SK-N-MC (cell line): ENCODE results near the gene DOCK9.

Source experiments
- EZH2 ChIP-seq: fragments of 200-600 bp; sonication (generic); IDR thresholded peaks from one replicate; pipeline ENCODE4 v1.6.1; 2017; ENCODE audit warnings: antibody characterized with exemption
- FOXP2 ChIP-seq: optimal IDR thresholded peaks from 2 replicates; pipeline ENCODE3; 2011; ENCODE audit warnings: mild to moderate bottlenecking, moderate library complexity; ENCODE audit not compliant: insufficient read depth; ENCODE audit errors: extremely low read length, control extremely low read depth
- POLR2AphosphoS5 ChIP-seq: IDR thresholded peaks from 2 replicates; pipeline ENCODE4 v1.6.1; 2012; ENCODE audit warnings: mild to moderate bottlenecking, low read depth, low read length, borderline replicate concordance

- TF ChIP-seq POLR2AphosphoS5: no peak
- no peak for TF ChIP-seq EZH2
- TF ChIP-seq FOXP2: no peak
Observed at GRCh38 chr13:98994896-98995295, 17.0 kb upstream of the DOCK9 start.
